H9 (cell line): ENCODE data around the gene PPP1R12B. TPM values are rescaled to one million over a fixed set of nuclear protein-coding genes. Genes with fewer than 3 reads are reported as not detected.
"Not testable (repeated sequence)": the region's sequence is repeated elsewhere in the genome, so short reads cannot be mapped to it uniquely, and the experiment has no call there.

ENCODE experiments used
- DNase-seq: peaks from one replicate; pipeline ENCODE4 v3.0.0-alpha.2; 2017
- H2AFZ ChIP-seq: one replicate; pipeline ENCODE4 v1.6.1; 2013; ENCODE audit warnings: mild to moderate bottlenecking, low read length, control low read depth, moderate library complexity
- H2AK5ac ChIP-seq: 2 replicates; pipeline ENCODE4 v1.6.1; 2013; ENCODE audit warnings: low read length, control low read depth, mixed read lengths; ENCODE audit not compliant: insufficient read length
- H2BK120ac ChIP-seq: one replicate; pipeline ENCODE4 v1.6.1; 2013; ENCODE audit warnings: low read depth, mild to moderate bottlenecking, low read length, control low read depth, inconsistent platforms; ENCODE audit not compliant: poor library complexity, severe bottlenecking
- H2BK12ac ChIP-seq: 2 replicates; pipeline ENCODE4 v1.6.1; 2013; ENCODE audit warnings: low read length, control low read depth, mixed read lengths, low read depth; ENCODE audit not compliant: insufficient read length
- H2BK15ac ChIP-seq: 2 replicates; pipeline ENCODE4 v1.6.1; 2013; ENCODE audit warnings: low read depth, low read length, control low read depth
- H2BK20ac ChIP-seq: one replicate; pipeline ENCODE4 v1.6.1; 2013; ENCODE audit warnings: low read depth, mild to moderate bottlenecking, low read length, control low read depth, inconsistent platforms; ENCODE audit not compliant: poor library complexity, severe bottlenecking
- H2BK5ac ChIP-seq: 2 replicates; pipeline ENCODE4 v1.6.1; 2013; ENCODE audit warnings: low read length, control low read depth, mixed read lengths; ENCODE audit not compliant: insufficient read length
- H3K14ac ChIP-seq: 2 replicates; pipeline ENCODE4 v1.6.1; 2013; ENCODE audit warnings: low read length, control low read depth; ENCODE audit not compliant: insufficient read depth
- H3K18ac ChIP-seq: 2 replicates; pipeline ENCODE4 v1.6.1; 2013; ENCODE audit warnings: low read depth, mild to moderate bottlenecking, mixed read lengths, low read length, control low read depth; ENCODE audit not compliant: insufficient read length
- H3K23ac ChIP-seq: 2 replicates; pipeline ENCODE4 v1.6.1; 2013; ENCODE audit warnings: low read length, control low read depth, mixed read lengths, low read depth; ENCODE audit not compliant: insufficient read length
- H3K23me2 ChIP-seq: 2 replicates; pipeline ENCODE4 v1.6.1; 2013; ENCODE audit warnings: low read depth, mild to moderate bottlenecking, mixed read lengths, low read length, control low read depth; ENCODE audit not compliant: insufficient read length, poor library complexity, severe bottlenecking
- H3K27ac ChIP-seq: 2 replicates; pipeline ENCODE4 v1.5.1; 2013; ENCODE audit warnings: low read length, control low read depth, mixed read lengths, low read depth; ENCODE audit not compliant: insufficient read length
- H3K27me3 ChIP-seq: 2 replicates; pipeline ENCODE4 v1.6.1; 2013; ENCODE audit warnings: low read length, control low read depth, inconsistent platforms; ENCODE audit not compliant: insufficient read depth
- H3K4ac ChIP-seq: 2 replicates; pipeline ENCODE4 v1.6.1; 2013; ENCODE audit warnings: low read depth, mild to moderate bottlenecking, control low read depth, inconsistent platforms, low read length, moderate library complexity
- H3K4me1 ChIP-seq: 2 replicates; pipeline ENCODE4 v1.6.1; 2013; ENCODE audit warnings: low read length, control low read depth, inconsistent platforms; ENCODE audit not compliant: insufficient read depth
- H3K4me2 ChIP-seq: 2 replicates; pipeline ENCODE4 v1.6.1; 2013; ENCODE audit warnings: low read length, control low read depth, mixed read lengths; ENCODE audit not compliant: insufficient read length, insufficient read depth
- H3K56ac ChIP-seq: 2 replicates; pipeline ENCODE4 v1.6.1; 2013; ENCODE audit warnings: low read depth, mild to moderate bottlenecking, mixed read lengths, low read length, control low read depth; ENCODE audit not compliant: insufficient read length
- H3K79me1 ChIP-seq: 2 replicates; pipeline ENCODE4 v1.6.1; 2013; ENCODE audit warnings: low read depth, mild to moderate bottlenecking, moderate library complexity, low read length, control low read depth, inconsistent platforms; ENCODE audit not compliant: insufficient read depth, poor library complexity, severe bottlenecking
- H3K79me2 ChIP-seq: 2 replicates; pipeline ENCODE4 v1.6.1; 2013; ENCODE audit warnings: low read length, control low read depth, inconsistent platforms; ENCODE audit not compliant: insufficient read depth
- H3K9ac ChIP-seq: 2 replicates; pipeline ENCODE4 v1.6.1; 2013; ENCODE audit warnings: low read length, control low read depth, mixed read lengths; ENCODE audit not compliant: insufficient read length; ENCODE audit errors: extremely low read depth
- H3K9me3 ChIP-seq: one replicate; pipeline ENCODE4 v1.6.1; 2013; ENCODE audit warnings: low read depth, low read length, inconsistent platforms; ENCODE audit not compliant: control insufficient read depth
- H3T11ph ChIP-seq: one replicate; pipeline ENCODE4 v1.6.1; 2013; ENCODE audit warnings: mild to moderate bottlenecking, low read length, control low read depth, inconsistent platforms
- H4K20me1 ChIP-seq: one replicate; pipeline ENCODE4 v1.6.1; 2013; ENCODE audit not compliant: control insufficient read depth, insufficient read length, insufficient read depth
- H4K5ac ChIP-seq: 2 replicates; pipeline ENCODE4 v1.6.1; 2013; ENCODE audit warnings: low read depth, mild to moderate bottlenecking, mixed read lengths, low read length, control low read depth; ENCODE audit not compliant: insufficient read length
- H4K8ac ChIP-seq: replicated peaks from 2 replicates; pipeline ENCODE4 v1.6.1; 2013; ENCODE audit warnings: low read length, control low read depth, mixed read lengths, low read depth; ENCODE audit not compliant: insufficient read length
- H4K91ac ChIP-seq: 2 replicates; pipeline ENCODE4 v1.6.1; 2013; ENCODE audit warnings: low read depth, mild to moderate bottlenecking, moderate library complexity, mixed read lengths, low read length, control low read depth; ENCODE audit not compliant: insufficient read length
- H3K27ac Mint-ChIP-seq, 3 experiments: 2 replicates in 2 of 3; 3 replicates in 1 of 3; pipeline ENCODE4 v1.8.0; 2020 to 2021; ENCODE audit warnings: mixed read lengths in 3 of 3, mild to moderate bottlenecking in 1 of 3, moderate library complexity in 1 of 3
- H3K27me3 Mint-ChIP-seq: 2 replicates; pipeline ENCODE4 v1.8.0; 2021; ENCODE audit warnings: low read depth, mild to moderate bottlenecking, moderate library complexity, mixed read lengths
- H3K36me3 Mint-ChIP-seq, 3 experiments: 2 replicates in 2 of 3; 3 replicates in 1 of 3; pipeline ENCODE4 v1.8.0; 2020 to 2021; ENCODE audit warnings: low read depth in 3 of 3, mixed read lengths in 3 of 3; ENCODE audit not compliant: insufficient read depth in 1 of 3
- H3K4me1 Mint-ChIP-seq, 2 experiments: 2 replicates each; pipeline ENCODE4 v1.8.0; 2020; ENCODE audit warnings: mixed read lengths in 2 of 2
- H3K4me3 Mint-ChIP-seq, 2 experiments: 2 replicates in 1 of 2; 3 replicates in 1 of 2; pipeline ENCODE4 v1.8.0; 2020 to 2021; ENCODE audit warnings: mild to moderate bottlenecking in 2 of 2, mixed read lengths in 2 of 2, moderate library complexity in 1 of 2
- H3K9me3 Mint-ChIP-seq, 2 experiments: 2 replicates in 1 of 2; 3 replicates in 1 of 2; pipeline ENCODE4 v1.8.0; 2020; ENCODE audit warnings: mild to moderate bottlenecking in 2 of 2, mixed read lengths in 2 of 2, moderate library complexity in 1 of 2
- WGBS: extraction: QIAGEN DNeasy Blood & Tissue Kit; methylation state at CpG from one replicate; pipeline ENCODE4 v1.1.7; 2013; ENCODE audit warnings: missing lambda C conversion rate, low lambda C conversion rate, mixed read lengths; ENCODE audit not compliant: insufficient read length; ENCODE audit errors: extremely low coverage; 5-methylcytosine and 5-hydroxymethylcytosine counted together
- total RNA-seq: library from RNA; stranded (reverse); gene quantifications from 2 replicates; pipeline ENCODE4 v1.2.1, GENCODE V29; 2021
- TF ChIP-seq, protein P1 (sequence below): fragments of 200-600 bp; sonication (generic); conservative IDR thresholded peaks from 3 replicates; pipeline ENCODE4 v1.8.0; 2021; ENCODE audit warnings: antibody characterized with exemption, mild to moderate bottlenecking

The PPP1R12B gene
- total RNA-seq, 1 experiment from 2014 or later, result 12.9 TPM

DNA sequence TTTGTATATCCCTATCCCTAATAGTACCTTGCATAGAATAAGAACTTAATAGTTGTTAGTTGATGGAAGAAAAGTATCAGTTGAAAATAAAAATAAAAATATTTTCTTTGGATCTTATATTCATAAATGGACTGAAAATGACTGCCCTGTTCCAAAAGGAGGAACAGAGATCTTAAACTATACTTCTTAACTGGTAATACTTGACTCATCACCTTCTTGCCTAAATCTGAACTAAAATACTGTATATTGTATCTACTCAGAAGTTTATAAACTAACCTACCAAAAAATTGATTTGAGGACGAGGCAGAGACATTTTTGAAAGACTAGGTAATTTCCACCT, 182.9 kb downstream of the PPP1R12B start:
- H3K4me2 ChIP-seq, result no peak overlapping the region
- H3K18ac ChIP-seq, result no peak overlapping the region
- H2BK5ac ChIP-seq, result no peak overlapping the region
- H2BK15ac ChIP-seq, result no peak overlapping the region
- Mint-ChIP-seq H3K27ac (no peak overlapping the region), H3K27me3 (no peaks in the 10 kb centered on the region), H3K4me3 (no peak overlapping the region), H3K4me1 (peaks cover 5 to 10% of the 10 kb centered on the region in 2 experiments), H3K9me3 (no peaks in the 10 kb centered on the region), H3K36me3 (no peaks in the 10 kb centered on the region)
- no peaks in the 10 kb centered on the region for H3K4me1 ChIP-seq
- no peak overlapping the region for H4K91ac ChIP-seq
- no peak overlapping the region for H2BK120ac ChIP-seq
- no peak overlapping the region for H4K5ac ChIP-seq
- no peak overlapping the region for H4K8ac ChIP-seq
- WGBS, result no CpG with 5 or more reads among the region's 1 CpG
- H3K27me3 ChIP-seq, result no peaks in the 10 kb centered on the region
- H3K27ac ChIP-seq, result no peak overlapping the region
- TF ChIP-seq, protein P1, sequence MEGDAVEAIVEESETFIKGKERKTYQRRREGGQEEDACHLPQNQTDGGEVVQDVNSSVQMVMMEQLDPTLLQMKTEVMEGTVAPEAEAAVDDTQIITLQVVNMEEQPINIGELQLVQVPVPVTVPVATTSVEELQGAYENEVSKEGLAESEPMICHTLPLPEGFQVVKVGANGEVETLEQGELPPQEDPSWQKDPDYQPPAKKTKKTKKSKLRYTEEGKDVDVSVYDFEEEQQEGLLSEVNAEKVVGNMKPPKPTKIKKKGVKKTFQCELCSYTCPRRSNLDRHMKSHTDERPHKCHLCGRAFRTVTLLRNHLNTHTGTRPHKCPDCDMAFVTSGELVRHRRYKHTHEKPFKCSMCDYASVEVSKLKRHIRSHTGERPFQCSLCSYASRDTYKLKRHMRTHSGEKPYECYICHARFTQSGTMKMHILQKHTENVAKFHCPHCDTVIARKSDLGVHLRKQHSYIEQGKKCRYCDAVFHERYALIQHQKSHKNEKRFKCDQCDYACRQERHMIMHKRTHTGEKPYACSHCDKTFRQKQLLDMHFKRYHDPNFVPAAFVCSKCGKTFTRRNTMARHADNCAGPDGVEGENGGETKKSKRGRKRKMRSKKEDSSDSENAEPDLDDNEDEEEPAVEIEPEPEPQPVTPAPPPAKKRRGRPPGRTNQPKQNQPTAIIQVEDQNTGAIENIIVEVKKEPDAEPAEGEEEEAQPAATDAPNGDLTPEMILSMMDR, result no peak
- H4K20me1 ChIP-seq, result no peaks in the 10 kb centered on the region
- H2AFZ ChIP-seq, result no peak overlapping the region
- H3T11ph ChIP-seq, result no peak overlapping the region
- H3K9ac ChIP-seq, result no peak overlapping the region
- no peak for DNase-seq
- no peak overlapping the region for H3K23ac ChIP-seq
- no peak overlapping the region for H2BK12ac ChIP-seq
- H2BK20ac ChIP-seq, result no peak overlapping the region
- no peaks in the 10 kb centered on the region for H3K23me2 ChIP-seq
- no peak overlapping the region for H3K14ac ChIP-seq
- H3K79me2 ChIP-seq, result no peaks in the 10 kb centered on the region
- H2AK5ac ChIP-seq, result no peak overlapping the region
- H3K4ac ChIP-seq, result no peak overlapping the region
- H3K9me3 ChIP-seq, result no peaks in the 10 kb centered on the region
- no peak overlapping the region for H3K56ac ChIP-seq
- H3K79me1 ChIP-seq, result no peaks in the 10 kb centered on the region

DNA sequence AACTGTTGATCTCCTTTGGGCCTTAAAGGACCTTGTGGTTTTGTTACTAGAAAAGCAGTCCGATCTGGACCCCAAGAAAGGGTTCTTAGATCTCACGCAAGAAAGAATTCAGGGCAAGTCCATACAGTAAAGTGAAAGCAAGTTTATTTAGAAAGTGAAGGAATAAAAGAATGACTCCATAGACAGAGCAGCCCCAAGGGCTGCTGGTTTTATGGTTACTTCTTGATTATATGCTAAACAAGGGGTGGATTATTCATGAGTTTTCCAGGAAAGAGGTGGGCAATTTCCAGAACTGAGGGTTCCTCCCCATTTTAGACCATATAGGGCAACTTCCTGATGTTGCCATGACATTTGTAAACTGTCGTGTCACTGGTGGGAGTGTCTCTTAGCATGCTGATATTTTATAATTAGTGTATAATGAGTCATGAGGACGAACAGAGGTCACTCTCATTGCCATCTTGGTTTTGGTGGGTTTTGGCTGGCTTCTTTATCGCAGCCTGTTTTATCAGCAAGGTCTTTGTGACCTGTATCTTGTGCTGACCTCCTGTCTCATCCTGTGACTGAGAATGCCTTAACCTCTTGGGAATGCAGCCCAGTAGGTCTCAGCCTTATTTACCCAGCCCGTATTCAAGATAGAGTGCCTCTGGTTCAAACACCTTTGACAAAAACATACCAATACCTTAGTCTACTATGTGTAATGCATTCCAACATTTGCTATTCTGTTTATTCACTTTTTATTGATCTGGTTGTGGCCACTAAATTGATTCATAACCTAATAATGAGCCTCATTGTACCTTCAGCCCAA, 183.5 kb downstream of the PPP1R12B start:
- not testable (repeated sequence) for H3K9ac ChIP-seq, H3K23me2 ChIP-seq, H3K79me1 ChIP-seq, H3K18ac ChIP-seq, H2BK5ac ChIP-seq, H3K27ac ChIP-seq, H3K79me2 ChIP-seq, H2BK15ac ChIP-seq, H2BK120ac ChIP-seq, H3K9me3 Mint-ChIP-seq, H3K4me1 ChIP-seq, H2AK5ac ChIP-seq, DNase-seq, H3K27me3 ChIP-seq, H3T11ph ChIP-seq, H4K8ac ChIP-seq, H3K56ac ChIP-seq, H3K4me1 Mint-ChIP-seq, H3K27me3 Mint-ChIP-seq, H4K91ac ChIP-seq, H3K23ac ChIP-seq, H2BK12ac ChIP-seq, H3K4me2 ChIP-seq, H4K5ac ChIP-seq, H4K20me1 ChIP-seq, H3K36me3 Mint-ChIP-seq, H3K14ac ChIP-seq, H2AFZ ChIP-seq, H3K9me3 ChIP-seq, H2BK20ac ChIP-seq, H3K4me3 Mint-ChIP-seq, H3K4ac ChIP-seq
- no CpG with 5 or more reads among the region's 6 CpGs for WGBS
- H3K27ac Mint-ChIP-seq, result peak overlapping the region in 2 of 3 experiments; percentile 26 to 42; a peak in 2 of 7 replicates
